ENCODE results near the gene MLH1. TPM values are rescaled to one million over a fixed set of nuclear protein-coding genes. Genes with fewer than 3 reads are reported as not detected.

The MLH1 gene
- total RNA-seq, 1 experiment from 2014 or later: 79.7 TPM

GRCh38 chr3:37050282-37050681, 57.0 kb downstream of the MLH1 start:
- H3K27me3 ChIP-seq (ENCODE audit: low read length): no peaks in the 10 kb centered on the region
- H3K9ac ChIP-seq (ENCODE audit: low read length): no peak overlapping the region
- no peaks in the 10 kb centered on the region for H3K9me2 ChIP-seq (replicated peaks; ENCODE audit: low read length)
- no peak overlapping the region for H3K4me3 ChIP-seq (ENCODE audit: low read length)
- peaks cover 19% of the 10 kb centered on the region for H3K4me1 ChIP-seq (ENCODE audit: insufficient read depth, low read length)
- H3K36me3 ChIP-seq (ENCODE audit: low read depth, low read length): peaks cover 64% of the 10 kb centered on the region
- intact Hi-C loops (cut with micrococcal nuclease): no loop called here
- ChIA-PET CTCF (no interaction called here), POLR2A (ENCODE audit: unreplicated experiment) (no interaction called here)
- H3K4me2 ChIP-seq (ENCODE audit: low read length): no peak overlapping the region
- H2AFZ ChIP-seq (ENCODE audit: low read length): no peak overlapping the region
- TF ChIP-seq EZH2phosphoT487 (IDR thresholded peaks at IDR 0.05; ENCODE audit: borderline replicate concordance, low read length): no peak
- no peak for TF ChIP-seq EZH2 (IDR thresholded peaks at IDR 0.05; ENCODE audit: low read length, unreplicated experiment)
- TF ChIP-seq CTCF (conservative IDR thresholded peaks at IDR 0.05; ENCODE audit: low read depth, low read length): no peak
- no TSS peak for BruUV-seq (replicated peaks)
- no peaks in the 10 kb centered on the region for H4K20me1 ChIP-seq (ENCODE audit: low read length)
- H3K9me3 ChIP-seq (ENCODE audit: low read length): no peaks in the 10 kb centered on the region
- H3K79me2 ChIP-seq (ENCODE audit: low read length): no peaks in the 10 kb centered on the region
- no peak overlapping the region for H3K27ac ChIP-seq (ENCODE audit: low read length)
- H3F3A ChIP-seq (ENCODE audit: low read length, unreplicated experiment): peaks cover 8% of the 10 kb centered on the region
- no peak for ATAC-seq
- DNase-seq: no peak

GRCh38 chr3:37052860-37053259, 59.5 kb downstream of the MLH1 start:
- ChIA-PET POLR2A (ENCODE audit: unreplicated experiment) (no interaction called here), CTCF (no interaction called here)
- H3K27ac ChIP-seq (ENCODE audit: low read length): no peak overlapping the region
- no peak for TF ChIP-seq CTCF (conservative IDR thresholded peaks at IDR 0.05; ENCODE audit: low read depth, low read length)
- TF ChIP-seq EZH2phosphoT487 (IDR thresholded peaks at IDR 0.05; ENCODE audit: borderline replicate concordance, low read length): no peak
- no peak for TF ChIP-seq EZH2 (IDR thresholded peaks at IDR 0.05; ENCODE audit: low read length, unreplicated experiment)
- H3K4me3 ChIP-seq (ENCODE audit: low read length): no peak overlapping the region
- no peaks in the 10 kb centered on the region for H3K27me3 ChIP-seq (ENCODE audit: low read length)
- no peak overlapping the region for H3K4me2 ChIP-seq (ENCODE audit: low read length)
- H3K9me3 ChIP-seq (ENCODE audit: low read length): no peaks in the 10 kb centered on the region
- H3K9ac ChIP-seq (ENCODE audit: low read length): no peak overlapping the region
- DNase-seq: no peak
- no TSS peak for BruUV-seq (replicated peaks)
- intact Hi-C loops (cut with micrococcal nuclease): loop anchor here (2.0 kb wide), 1 partner anchor 160 kb away; no protein-coding TSS in a partner anchor
- H3F3A ChIP-seq (ENCODE audit: low read length, unreplicated experiment): peaks cover 8% of the 10 kb centered on the region
- H3K4me1 ChIP-seq (ENCODE audit: insufficient read depth, low read length): peaks cover 29% of the 10 kb centered on the region
- peak; percentile 61 for ATAC-seq
- no peaks in the 10 kb centered on the region for H4K20me1 ChIP-seq (ENCODE audit: low read length)
- H3K79me2 ChIP-seq (ENCODE audit: low read length): no peaks in the 10 kb centered on the region
- no peak overlapping the region for H2AFZ ChIP-seq (ENCODE audit: low read length)
- no peaks in the 10 kb centered on the region for H3K9me2 ChIP-seq (replicated peaks; ENCODE audit: low read length)
- peaks cover 71% of the 10 kb centered on the region for H3K36me3 ChIP-seq (ENCODE audit: low read depth, low read length)

GRCh38 chr3:37053337-37053736, 60.0 kb downstream of the MLH1 start:
- H3K27ac ChIP-seq (ENCODE audit: low read length): 0 out of 2 replicates have a peak overlapping the region, but pooled peaks have one; percentile 65
- H3K9ac ChIP-seq (ENCODE audit: low read length): no peak overlapping the region
- H3K4me2 ChIP-seq (ENCODE audit: low read length): no peak overlapping the region
- H3K9me3 ChIP-seq (ENCODE audit: low read length): no peaks in the 10 kb centered on the region
- H2AFZ ChIP-seq (ENCODE audit: low read length): no peak overlapping the region
- POLR2A ChIA-PET (ENCODE audit: unreplicated experiment): no interaction called here
- intact Hi-C loops (cut with micrococcal nuclease): loop anchor here (2.0 kb wide), 1 partner anchor 159 kb away; no protein-coding TSS in a partner anchor
- H3K27me3 ChIP-seq (ENCODE audit: low read length): no peaks in the 10 kb centered on the region
- H3K36me3 ChIP-seq (ENCODE audit: low read depth, low read length): peaks cover 68% of the 10 kb centered on the region
- DNase-seq: no peak
- H3K4me3 ChIP-seq (ENCODE audit: low read length): no peak overlapping the region
- CTCF ChIA-PET: no interaction called here
- H3K4me1 ChIP-seq (ENCODE audit: insufficient read depth, low read length): peaks cover 29% of the 10 kb centered on the region
- no peaks in the 10 kb centered on the region for H3K9me2 ChIP-seq (replicated peaks; ENCODE audit: low read length)
- TSS peak; percentile 52 for BruUV-seq (replicated peaks)
- H4K20me1 ChIP-seq (ENCODE audit: low read length): no peaks in the 10 kb centered on the region
- no peaks in the 10 kb centered on the region for H3K79me2 ChIP-seq (ENCODE audit: low read length)
- H3F3A ChIP-seq (ENCODE audit: low read length, unreplicated experiment): peaks cover 8% of the 10 kb centered on the region
- no peak for ATAC-seq
- no peak for TF ChIP-seq CTCF (conservative IDR thresholded peaks at IDR 0.05; ENCODE audit: low read depth, low read length)
- TF ChIP-seq EZH2 (IDR thresholded peaks at IDR 0.05; ENCODE audit: low read length, unreplicated experiment): no peak
- no peak for TF ChIP-seq EZH2phosphoT487 (IDR thresholded peaks at IDR 0.05; ENCODE audit: borderline replicate concordance, low read length)

All from PC-3 (cell line).